Mononuclear cell (primary cell): ENCODE data around the gene FAR2. TPM values are rescaled to one million over a fixed set of nuclear protein-coding genes. Genes with fewer than 3 reads are reported as not detected.

Experiments used
- H3K27me3 ChIP-seq: 2 replicates; pipeline ENCODE4 v1.6.0; 2011; ENCODE audit warnings: low read length, control low read depth; ENCODE audit not compliant: insufficient read depth
- H3K4me1 ChIP-seq: 2 replicates; pipeline ENCODE4 v1.5.1; 2011; ENCODE audit warnings: mild to moderate bottlenecking, low read length, control low read depth; ENCODE audit not compliant: insufficient read depth
- H3K4me3 ChIP-seq: 2 replicates; pipeline ENCODE4 v1.5.1; 2011; ENCODE audit warnings: mild to moderate bottlenecking, low read length, moderate library complexity
- H3K9me3 ChIP-seq: 2 replicates; pipeline ENCODE4 v1.5.1; 2011; ENCODE audit warnings: low read depth, mild to moderate bottlenecking, control low read depth, low read length
- total RNA-seq: library from RNA; depleted of rRNA; stranded (reverse); fragments of >200 nt; gene quantifications from one replicate; pipeline ENCODE4 v1.2.3, GENCODE V29; 2012

FAR2 gene
- total RNA-seq, 1 donor: 7.0 TPM

DNA sequence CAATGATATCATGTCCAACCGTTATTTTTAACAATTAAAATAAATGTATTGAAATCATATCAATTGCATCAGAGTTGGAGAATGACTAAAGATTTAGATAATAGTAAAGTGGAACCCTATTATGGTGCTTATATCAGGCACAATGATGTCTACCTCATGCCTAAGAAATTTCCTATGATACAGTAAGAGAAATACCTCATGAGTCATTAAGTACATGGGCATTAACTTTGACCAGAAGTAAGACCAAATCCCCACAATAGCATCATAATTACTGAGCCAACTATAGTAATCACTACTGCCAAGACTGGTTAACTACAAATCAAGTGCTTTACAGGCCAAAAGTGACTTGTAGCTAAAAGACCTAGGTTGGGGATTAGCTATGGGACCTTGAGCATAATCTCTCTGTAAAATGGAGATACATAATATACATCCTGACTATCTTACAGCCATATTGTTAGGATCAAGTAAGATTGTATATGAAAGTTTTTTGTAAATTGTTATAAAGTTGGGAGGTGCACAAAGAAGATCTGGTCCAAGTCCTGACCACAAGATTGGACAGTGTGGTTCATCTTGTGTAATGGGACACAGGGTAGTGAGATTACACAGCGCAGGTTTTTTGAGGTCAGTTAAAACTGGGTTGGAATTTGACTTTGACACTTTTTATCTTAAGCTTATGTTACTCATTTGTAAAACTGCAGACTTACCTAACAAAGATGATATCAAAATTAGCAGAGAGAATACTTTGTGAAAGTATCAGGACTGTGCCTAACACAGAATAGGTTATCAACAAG lies 171.4 kb downstream of the FAR2 start:
- no peaks in the 10 kb centered on the region for H3K27me3 ChIP-seq
- H3K9me3 ChIP-seq: no peaks in the 10 kb centered on the region
- no peak overlapping the region for H3K4me3 ChIP-seq
- no peaks in the 10 kb centered on the region for H3K4me1 ChIP-seq

DNA sequence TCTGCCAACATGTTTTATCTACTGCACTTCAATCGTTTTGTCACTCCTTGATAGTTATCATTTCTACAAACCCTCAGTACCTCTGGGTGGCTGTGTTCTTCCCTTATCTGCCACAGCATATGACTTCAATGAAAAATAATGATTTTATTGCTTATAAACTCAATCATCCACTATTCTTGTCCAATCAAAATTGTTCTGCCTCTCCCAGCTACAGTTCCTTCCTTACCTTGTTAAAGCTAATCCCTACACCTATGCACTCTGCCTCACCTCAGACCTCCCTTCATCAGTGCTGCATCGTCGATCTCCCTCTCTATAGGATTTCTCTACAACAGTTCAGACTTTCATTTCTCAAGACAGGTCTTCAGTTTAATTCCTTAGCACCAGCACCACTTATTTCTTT lies 173.1 kb downstream of the FAR2 start:
- Histone ChIP-seq H3K27me3 (no peaks in the 10 kb centered on the region), H3K4me1 (no peaks in the 10 kb centered on the region), H3K4me3 (no peak overlapping the region), H3K9me3 (no peaks in the 10 kb centered on the region)

DNA sequence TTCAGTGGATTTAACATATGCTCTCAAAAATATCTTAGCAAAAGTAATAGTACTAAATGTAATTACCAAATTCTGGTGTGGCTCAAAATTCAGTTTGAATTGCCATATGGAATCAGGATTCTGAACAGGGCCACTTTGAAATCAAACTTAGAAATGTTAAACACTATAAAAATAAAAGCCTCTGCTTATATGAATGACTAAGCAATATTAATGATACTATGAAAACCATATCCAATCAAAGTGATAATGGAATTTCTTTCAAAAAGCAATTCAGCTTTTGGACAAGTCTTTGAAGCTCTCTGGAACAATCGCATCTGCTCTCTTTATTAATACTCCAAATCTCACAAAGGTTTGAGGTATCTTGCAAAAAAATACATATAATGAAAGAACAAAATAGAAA lies 180.3 kb downstream of the FAR2 start:
- Histone ChIP-seq H3K27me3 (no peaks in the 10 kb centered on the region), H3K4me3 (no peak overlapping the region), H3K4me1 (no peaks in the 10 kb centered on the region), H3K9me3 (no peaks in the 10 kb centered on the region)

DNA sequence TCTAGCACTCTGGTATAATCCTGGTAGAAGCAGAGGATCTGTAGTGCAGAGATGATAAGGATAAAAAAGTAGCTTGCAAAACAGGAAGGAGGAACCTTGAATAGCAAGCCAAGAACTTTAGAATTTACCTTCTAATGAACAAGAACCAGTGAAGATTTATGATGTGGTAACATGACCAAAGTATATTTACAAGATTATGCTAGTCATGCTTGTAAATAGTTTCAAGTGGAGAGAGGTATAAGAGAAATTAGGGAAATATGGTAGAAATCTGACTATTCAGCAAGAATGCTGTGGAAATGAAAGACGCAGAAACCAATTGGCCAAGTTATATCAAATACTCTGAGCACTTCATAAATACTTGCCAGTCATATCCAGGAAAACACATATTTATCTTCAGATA lies 184.1 kb downstream of the FAR2 start:
- Histone ChIP-seq H3K4me1 (no peaks in the 10 kb centered on the region), H3K4me3 (no peak overlapping the region), H3K27me3 (no peaks in the 10 kb centered on the region)

DNA sequence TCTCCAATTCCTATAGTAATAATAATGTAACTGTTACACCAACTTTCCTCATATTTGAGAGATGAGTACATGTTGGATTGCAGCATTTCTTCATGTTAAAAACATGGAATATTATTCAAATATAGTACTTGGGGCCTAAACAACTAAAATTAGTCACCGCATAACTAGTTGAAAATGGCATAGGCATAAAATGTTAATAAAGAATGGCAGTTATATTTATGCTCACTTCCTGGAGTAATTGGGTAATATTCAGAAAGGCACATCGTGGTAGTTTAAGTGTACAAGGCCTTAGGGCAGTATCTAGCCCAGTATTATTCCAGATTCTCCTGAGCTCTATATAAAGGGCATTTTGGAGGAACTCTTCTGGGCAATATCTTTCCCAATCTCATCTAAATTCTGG lies 185.9 kb downstream of the FAR2 start:
- Histone ChIP-seq H3K4me1 (no peaks in the 10 kb centered on the region), H3K9me3 (no peaks in the 10 kb centered on the region), H3K4me3 (no peak overlapping the region), H3K27me3 (no peaks in the 10 kb centered on the region)

More for the DNA sequence above, 184.1 kb downstream of the FAR2 start:
- H3K9me3 ChIP-seq: no peaks in the 10 kb centered on the region

DNA sequence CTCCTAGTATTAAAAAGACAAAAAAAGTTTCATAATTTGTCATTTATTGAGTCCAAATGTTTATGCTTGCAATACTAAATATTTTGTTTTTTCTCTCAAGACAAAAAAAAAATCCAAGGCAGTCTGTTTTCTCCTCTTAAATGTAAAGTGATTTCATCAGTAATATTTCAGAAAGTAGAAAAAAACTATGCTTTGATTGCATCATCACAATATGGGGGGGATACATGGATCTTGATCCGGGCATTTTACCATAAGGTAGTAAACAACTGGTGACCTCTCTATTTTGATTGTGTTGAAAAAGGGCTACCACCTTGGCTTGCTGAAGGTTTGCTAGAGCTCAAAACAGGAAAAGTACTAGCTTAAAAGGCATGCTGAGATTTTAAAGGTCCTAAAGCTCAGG lies 188.2 kb downstream of the FAR2 start:
- H3K27me3 ChIP-seq: no peaks in the 10 kb centered on the region
- no peak overlapping the region for H3K4me3 ChIP-seq
- no peaks in the 10 kb centered on the region for H3K4me1 ChIP-seq
- no peaks in the 10 kb centered on the region for H3K9me3 ChIP-seq

DNA sequence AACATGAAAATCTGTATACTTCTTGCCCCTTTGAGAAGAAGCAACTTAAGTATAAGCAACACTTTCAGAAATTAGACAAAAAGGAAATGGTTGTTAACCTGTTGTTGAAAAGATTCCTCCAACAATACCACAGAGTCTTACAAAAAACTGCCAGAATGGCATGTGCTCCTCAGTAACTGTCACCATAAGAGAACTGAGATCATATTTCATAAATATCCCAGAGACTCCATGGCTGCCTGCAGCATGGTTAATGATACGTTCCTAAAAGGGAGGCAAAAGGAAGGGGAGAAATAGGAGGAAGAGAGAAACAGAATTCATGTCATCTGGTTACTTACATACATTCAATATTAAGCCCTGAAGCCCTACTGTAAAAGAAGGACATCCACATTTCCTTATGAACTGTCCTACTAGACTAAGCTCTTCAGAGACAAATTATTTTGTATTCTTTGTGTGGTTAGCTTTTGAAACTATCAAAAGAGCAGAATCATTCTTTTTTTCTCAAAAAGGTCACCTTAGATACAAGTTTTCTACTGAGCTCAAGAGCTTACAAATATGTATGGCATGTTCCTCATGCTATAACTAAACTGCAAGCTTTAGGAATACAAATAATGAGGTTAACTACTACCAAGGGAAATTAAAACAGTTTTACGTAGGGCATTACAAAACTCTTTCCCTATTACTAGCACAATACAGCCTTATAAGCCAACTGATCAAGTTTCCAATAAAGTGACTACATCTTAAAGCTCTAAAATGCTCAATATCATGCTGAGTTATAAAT lies 194.1 kb downstream of the FAR2 start:
- no peaks in the 10 kb centered on the region for H3K9me3 ChIP-seq
- no peaks in the 10 kb centered on the region for H3K4me1 ChIP-seq
- H3K4me3 ChIP-seq: no peak overlapping the region

DNA sequence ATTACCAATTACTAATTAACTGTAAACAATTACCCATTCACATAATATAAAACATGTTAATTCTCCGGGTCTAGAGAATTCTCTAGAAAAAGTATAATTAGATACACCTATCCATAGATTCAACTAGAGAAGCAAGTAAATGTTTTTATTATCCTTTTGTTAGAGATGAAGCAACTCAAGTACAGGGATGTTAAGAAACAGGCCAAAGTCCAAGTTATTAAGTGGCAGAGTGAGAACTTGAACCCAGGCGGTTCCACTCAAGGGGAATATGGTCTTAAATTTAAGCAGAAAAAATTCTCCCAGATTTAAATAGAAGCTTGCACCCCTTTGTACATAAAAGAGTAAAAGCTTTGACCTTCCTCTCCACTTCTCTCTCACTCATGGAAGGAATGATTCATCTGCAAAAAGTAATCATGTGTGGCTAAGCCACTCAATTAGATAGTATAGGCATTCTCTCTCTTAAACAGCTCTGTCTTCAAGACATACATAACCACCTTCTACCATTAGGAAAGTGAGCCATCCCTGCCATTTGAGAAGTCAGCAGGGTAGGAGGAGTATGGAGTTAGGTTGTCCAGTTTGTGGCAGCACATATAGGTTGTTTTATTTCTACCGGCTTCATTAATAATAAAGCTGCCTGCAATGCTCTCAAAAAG lies 197.8 kb downstream of the FAR2 start:
- Histone ChIP-seq H3K9me3 (no peaks in the 10 kb centered on the region), H3K27me3 (no peaks in the 10 kb centered on the region), H3K4me1 (no peaks in the 10 kb centered on the region), H3K4me3 (no peak overlapping the region)

More for the DNA sequence above, 194.1 kb downstream of the FAR2 start:
- H3K27me3 ChIP-seq: no peaks in the 10 kb centered on the region

DNA sequence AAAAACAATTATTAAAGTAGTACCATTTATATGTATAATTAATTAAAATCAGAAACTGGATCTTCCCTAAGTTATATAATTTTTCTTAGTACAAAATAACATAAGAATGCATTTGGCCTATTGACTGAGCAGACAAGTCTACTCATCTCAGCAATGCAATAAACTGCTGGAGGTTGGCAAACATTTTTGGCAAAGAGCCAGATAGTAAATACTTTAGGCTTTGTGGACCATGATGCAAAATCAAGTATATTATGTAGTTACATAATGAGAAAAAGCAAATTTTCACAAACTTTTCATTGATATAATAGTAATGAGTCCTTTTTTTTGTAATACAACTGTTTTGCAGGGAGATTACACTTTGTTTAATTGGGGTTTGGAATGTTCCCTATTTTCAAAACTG lies 201.0 kb downstream of the FAR2 start:
- H3K4me3 ChIP-seq: no peak overlapping the region
- H3K4me1 ChIP-seq: no peaks in the 10 kb centered on the region
- H3K27me3 ChIP-seq: no peaks in the 10 kb centered on the region
- no peaks in the 10 kb centered on the region for H3K9me3 ChIP-seq

DNA sequence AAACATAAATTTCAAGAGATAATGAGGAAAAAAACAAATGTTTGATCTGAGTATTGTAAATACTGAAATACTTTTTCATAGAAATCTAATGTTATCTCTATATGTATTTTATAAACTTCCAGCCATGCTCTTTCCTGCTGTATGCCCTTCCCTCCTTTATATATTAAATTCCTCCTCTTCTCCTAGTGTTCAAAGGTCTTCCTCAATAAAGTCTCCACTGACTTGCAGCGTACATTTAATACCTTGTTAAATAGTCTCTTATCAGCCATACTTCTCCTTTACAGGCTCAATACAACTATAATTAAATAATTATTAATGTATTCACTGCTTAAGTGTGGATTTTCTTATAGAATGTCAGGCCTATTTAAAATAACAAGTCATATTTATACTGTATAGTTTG lies 205.9 kb downstream of the FAR2 start:
- Histone ChIP-seq H3K4me3 (no peak overlapping the region), H3K4me1 (no peaks in the 10 kb centered on the region), H3K9me3 (no peaks in the 10 kb centered on the region), H3K27me3 (no peaks in the 10 kb centered on the region)

DNA sequence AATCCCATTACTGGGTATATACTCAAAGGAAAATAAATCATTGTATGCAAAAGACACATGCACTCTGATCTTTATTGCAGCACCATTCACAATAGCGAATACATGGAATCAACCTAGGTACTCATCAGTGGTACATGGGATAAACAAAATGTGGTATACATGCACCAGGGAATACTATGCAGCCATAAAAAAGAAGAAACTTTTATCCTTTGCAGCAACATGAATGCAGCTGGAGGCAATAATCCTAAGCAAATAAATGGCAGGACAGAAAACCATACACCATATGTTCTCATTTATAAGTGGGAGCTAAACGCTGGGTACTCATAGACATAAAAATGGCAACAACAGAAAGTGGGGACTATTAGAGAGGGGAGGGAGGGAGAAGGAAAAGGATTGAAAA lies 216.0 kb downstream of the FAR2 start:
- Histone ChIP-seq H3K4me1 (no peaks in the 10 kb centered on the region), H3K4me3 (no peak overlapping the region), H3K27me3 (no peaks in the 10 kb centered on the region), H3K9me3 (no peaks in the 10 kb centered on the region)

DNA sequence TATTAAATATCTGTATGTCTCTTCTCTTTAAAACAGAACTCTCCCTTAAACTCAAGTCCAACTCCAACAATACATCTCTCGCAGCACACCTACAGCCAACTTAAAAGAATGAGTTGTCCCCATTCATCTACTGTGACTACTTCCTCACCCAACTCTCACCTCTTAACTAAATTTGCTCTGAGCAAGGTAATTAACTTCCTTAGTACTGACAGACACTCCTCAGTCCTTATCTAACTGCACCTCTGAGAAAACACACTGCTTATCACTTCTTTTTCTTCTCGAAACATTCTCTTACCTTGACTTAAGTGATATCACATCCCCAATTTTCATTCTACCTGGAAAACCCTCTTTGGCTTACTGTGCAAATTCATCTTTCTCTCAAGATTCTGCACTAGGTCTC lies 224.9 kb downstream of the FAR2 start:
- no peak overlapping the region for H3K4me3 ChIP-seq
- H3K4me1 ChIP-seq: no peaks in the 10 kb centered on the region
- no peaks in the 10 kb centered on the region for H3K9me3 ChIP-seq
- H3K27me3 ChIP-seq: no peaks in the 10 kb centered on the region

DNA sequence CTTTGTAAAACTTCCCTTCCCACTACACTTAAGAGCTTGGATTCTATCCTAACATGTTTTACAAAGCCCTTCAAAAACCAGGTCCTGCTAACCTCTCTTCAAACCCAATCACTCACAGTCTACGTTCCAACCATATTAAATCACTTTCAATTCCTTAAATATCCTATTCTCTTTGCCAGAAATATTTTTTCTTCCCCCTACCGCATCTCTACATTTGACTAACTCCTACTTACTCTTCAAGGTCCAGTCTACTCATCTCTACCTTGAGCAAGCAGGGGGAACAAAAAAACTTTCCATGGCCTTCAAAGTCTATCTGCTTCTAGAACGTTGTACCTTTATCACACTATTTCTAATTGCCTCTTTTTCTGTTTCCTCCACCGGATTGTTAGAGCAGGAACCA lies 225.8 kb downstream of the FAR2 start:
- Histone ChIP-seq H3K4me3 (no peak overlapping the region), H3K4me1 (no peaks in the 10 kb centered on the region), H3K27me3 (no peaks in the 10 kb centered on the region), H3K9me3 (no peaks in the 10 kb centered on the region)

DNA sequence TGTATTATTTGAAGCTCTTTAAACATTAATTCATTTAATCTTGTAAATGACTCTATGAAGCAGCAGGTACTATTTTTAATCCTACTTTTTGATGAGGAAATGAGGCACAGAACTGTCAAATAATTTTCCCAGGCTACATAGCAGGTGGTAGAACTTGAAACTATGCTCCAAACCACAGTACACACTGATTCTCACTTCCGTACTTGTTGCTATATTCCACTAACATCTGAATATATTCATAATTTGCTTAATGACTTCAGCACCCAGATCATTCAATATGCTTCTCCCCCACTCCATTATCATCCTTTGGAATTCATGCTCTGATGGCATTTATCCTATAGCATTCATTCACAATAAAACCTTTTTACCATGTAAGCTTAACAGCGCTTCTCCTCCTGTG lies 227.0 kb downstream of the FAR2 start:
- no peaks in the 10 kb centered on the region for H3K4me1 ChIP-seq
- no peaks in the 10 kb centered on the region for H3K27me3 ChIP-seq
- no peaks in the 10 kb centered on the region for H3K9me3 ChIP-seq
- H3K4me3 ChIP-seq: no peak overlapping the region
